Measurements from ENCODE around the gene OSTF1. TPM values are rescaled to one million over a fixed set of nuclear protein-coding genes. Genes with fewer than 3 reads are reported as not detected.

The OSTF1 gene
- total and polyA plus RNA-seq, 10 of the 15 experiments (the other 5 are each of a cell fraction or from before 2014, with no cell fraction given), result 36.2 to 82.4 (median 46.9) TPM

- DNase-seq (ENCODE audit: low read depth, low spot score) (no peak), FAIRE-seq (no peak), ATAC-seq (no peak)
- ChIA-PET RAD21 (ENCODE audit: unreplicated experiment) (no interaction called here), SMC1A (ENCODE audit: uncharacterized antibody, unreplicated experiment) (interaction anchor here (0.6 to 1.3 kb wide), 4 partner anchors 8 to 313 kb away, joined by 3 to 4 read pairs (median 3); no protein-coding TSS in a partner anchor), CTCF (interaction anchor here (0.6 to 1.8 kb wide), 4 partner anchors 21 to 282 kb away, joined by 3 to 8 read pairs (median 5); no protein-coding TSS in a partner anchor), POLR2A (interaction anchor here (0.6 to 1.4 kb wide), 6 partner anchors 8 to 102 kb away, joined by 3 to 5 read pairs (median 3); partner anchors contain the start of genes C9orf40 and CARNMT1)
- Histone ChIP-seq H3K9ac (ENCODE audit: control insufficient read depth, insufficient read depth, low read length) (no peak overlapping the region), H3K4me2 (ENCODE audit: control insufficient read depth, insufficient read depth) (no peak overlapping the region), H3K4me1 (ENCODE audit: control insufficient read depth, insufficient read depth, low read length) (no peaks in the 10 kb centered on the region; the same call in 1 of the 2 replicates), H3K79me2 (ENCODE audit: control insufficient read depth, insufficient read depth, low read length) (no peaks in the 10 kb centered on the region), H2AFZ (ENCODE audit: control insufficient read depth, low read depth, low read length) (no peak overlapping the region), H3K4me3 (no peak overlapping the region), H3K27ac (ENCODE audit: control insufficient read depth, insufficient read depth) (no peak overlapping the region), H4K20me1 (ENCODE audit: control insufficient read depth, insufficient read depth) (no peaks in the 10 kb centered on the region), H3K36me3 (ENCODE audit: control insufficient read depth in 2 of 2, insufficient read depth in 2 of 2, low read length in 1 of 2) (no peaks in the 10 kb centered on the region), H3K9me3 (replicated peaks; ENCODE audit: control insufficient read depth, insufficient read depth, low read length) (no peaks in the 10 kb centered on the region), H3K27me3 (replicated peaks in 1 of 2; ENCODE audit: control insufficient read depth in 2 of 2, insufficient read depth in 2 of 2, low read length in 1 of 2) (no peaks in the 10 kb centered on the region)
- WGBS (ENCODE audit: insufficient coverage, insufficient replicate concordance, low lambda C conversion rate, missing lambda C conversion rate), result 44% methylated on average over 5 of the region's 5 CpGs
- TF ChIP-seq IKZF1 (conservative IDR thresholded peaks at IDR 0.05) (no peak), ATF2 (IDR thresholded peaks at IDR 0.05; ENCODE audit: low read length) (no peak), MEF2B (IDR thresholded peaks at IDR 0.05; ENCODE audit: partially characterized antibody, poor library complexity, severe bottlenecking) (no peak), TARDBP (IDR thresholded peaks at IDR 0.05; ENCODE audit: borderline replicate concordance) (no peak), POLR2AphosphoS2 (IDR thresholded peaks at IDR 0.05; ENCODE audit: low read depth, low read length) (no peak), NFYA (IDR thresholded peaks at IDR 0.05; ENCODE audit: borderline replicate concordance, low read depth, low read length) (no peak), RB1 (IDR thresholded peaks at IDR 0.05; ENCODE audit: borderline replicate concordance) (no peak), CEBPB (IDR thresholded peaks at IDR 0.05; ENCODE audit: borderline replicate concordance in 1 of 2, low read depth in 2 of 2, low read length in 2 of 2) (no peak)
- in situ Hi-C loops (cut with MboI) (no loop called here), intact Hi-C loops (cut with micrococcal nuclease; ENCODE audit: unreplicated experiment) (no loop called here)
- BruUV-seq (replicated peaks), result no TSS peak
These were observed 33.8 kb upstream of the OSTF1 start for GRCh38 chr9:75054368-75055001.

Measured in GM12878 (cell line).